ENCODE data around the gene POLA1.

GRCh38 chrX:25022499-25023325 lies 329.0 kb downstream of the POLA1 start:
- TF ChIP-seq RAD21 (IDR thresholded peaks at IDR 0.05; ENCODE audit: low read depth) (no peak), MAX (IDR thresholded peaks at IDR 0.05) (no peak), ZBTB7A (IDR thresholded peaks at IDR 0.05; ENCODE audit: low read depth) (no peak), YY1 (IDR thresholded peaks at IDR 0.05; ENCODE audit: low read depth) (no peak), CREB1 (IDR thresholded peaks at IDR 0.05; ENCODE audit: low read depth) (no peak), TEAD4 (IDR thresholded peaks at IDR 0.05) (no peak)

All from Ishikawa (cell line).